ENCODE data around the gene CALCR.

The CALCR gene

GRCh38 chr7:93430917-93431588, 143.5 kb downstream of the CALCR start:
- Histone ChIP-seq H3K27me3 (ENCODE audit: control insufficient read depth, insufficient read depth, low read length) (no peaks in the 10 kb centered on the region), H3K9me3 (ENCODE audit: control insufficient read depth, insufficient read depth, low read length) (no peaks in the 10 kb centered on the region), H3K36me3 (ENCODE audit: control insufficient read depth, insufficient read depth, low read length) (no peaks in the 10 kb centered on the region), H3K4me1 (ENCODE audit: control insufficient read depth, insufficient read depth, low read length) (no peaks in the 10 kb centered on the region), H3K4me3 (ENCODE audit: low read depth, low read length) (no peak overlapping the region), H3K9ac (ENCODE audit: low read depth, low read length) (no peak overlapping the region)

- Histone ChIP-seq H3K9ac (ENCODE audit: low read depth, low read length) (no peak overlapping the region), H3K36me3 (ENCODE audit: control insufficient read depth, insufficient read depth, low read length) (no peaks in the 10 kb centered on the region), H3K9me3 (ENCODE audit: control insufficient read depth, insufficient read depth, low read length) (no peaks in the 10 kb centered on the region), H3K4me3 (ENCODE audit: low read depth, low read length) (no peak overlapping the region), H3K4me1 (ENCODE audit: control insufficient read depth, insufficient read depth, low read length) (no peaks in the 10 kb centered on the region), H3K27me3 (ENCODE audit: control insufficient read depth, insufficient read depth, low read length) (no peaks in the 10 kb centered on the region)
These were observed 145.0 kb downstream of the CALCR start for GRCh38 chr7:93429563-93429962.

GRCh38 chr7:93427107-93427506, 147.4 kb downstream of the CALCR start:
- Histone ChIP-seq H3K4me1 (ENCODE audit: control insufficient read depth, insufficient read depth, low read length) (no peaks in the 10 kb centered on the region), H3K9me3 (ENCODE audit: control insufficient read depth, insufficient read depth, low read length) (no peaks in the 10 kb centered on the region), H3K4me3 (ENCODE audit: low read depth, low read length) (no peak overlapping the region), H3K9ac (ENCODE audit: low read depth, low read length) (no peak overlapping the region), H3K27me3 (ENCODE audit: control insufficient read depth, insufficient read depth, low read length) (no peaks in the 10 kb centered on the region), H3K36me3 (ENCODE audit: control insufficient read depth, insufficient read depth, low read length) (no peaks in the 10 kb centered on the region)

DNA sequence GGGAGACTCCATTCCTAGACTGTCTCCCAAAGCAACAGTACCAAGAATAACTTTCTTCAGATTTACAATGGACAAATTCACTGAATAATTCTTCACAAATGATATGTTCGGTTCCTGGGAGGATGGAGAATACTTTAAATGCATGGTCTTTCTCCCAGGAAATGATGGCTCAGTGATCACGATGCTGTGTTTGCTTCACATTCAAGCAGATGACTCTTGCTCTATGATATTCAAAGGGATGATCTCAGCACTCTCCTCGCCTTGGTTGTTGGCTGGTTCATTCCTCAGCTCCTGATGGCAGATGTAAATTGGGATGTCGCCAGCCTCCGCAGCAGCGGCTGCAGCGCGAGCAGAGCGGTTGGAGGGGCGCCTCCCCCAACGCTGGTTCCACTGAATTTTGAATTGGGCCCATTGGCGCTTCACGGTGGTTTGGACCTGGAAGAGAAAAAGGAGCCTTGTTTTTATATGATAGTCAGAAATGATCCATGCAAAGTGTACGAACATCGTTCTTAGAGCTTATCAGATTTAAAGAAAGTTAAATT, 148.3 kb downstream of the CALCR start:
- Histone ChIP-seq H3K9ac (ENCODE audit: low read depth, low read length) (no peak overlapping the region), H3K9me3 (ENCODE audit: control insufficient read depth, insufficient read depth, low read length) (no peaks in the 10 kb centered on the region), H3K4me3 (ENCODE audit: low read depth, low read length) (no peak overlapping the region), H3K4me1 (ENCODE audit: control insufficient read depth, insufficient read depth, low read length) (no peaks in the 10 kb centered on the region), H3K27me3 (ENCODE audit: control insufficient read depth, insufficient read depth, low read length) (no peaks in the 10 kb centered on the region), H3K36me3 (ENCODE audit: control insufficient read depth, insufficient read depth, low read length) (no peaks in the 10 kb centered on the region)

- Histone ChIP-seq H3K27me3 (ENCODE audit: control insufficient read depth, insufficient read depth, low read length) (no peaks in the 10 kb centered on the region), H3K4me1 (ENCODE audit: control insufficient read depth, insufficient read depth, low read length) (peaks cover 6% of the 10 kb centered on the region), H3K36me3 (ENCODE audit: control insufficient read depth, insufficient read depth, low read length) (no peaks in the 10 kb centered on the region), H3K4me3 (ENCODE audit: low read depth, low read length) (no peak overlapping the region), H3K9ac (ENCODE audit: low read depth, low read length) (no peak overlapping the region), H3K9me3 (ENCODE audit: control insufficient read depth, insufficient read depth, low read length) (no peaks in the 10 kb centered on the region)
These were observed 159.9 kb downstream of the CALCR start for GRCh38 chr7:93414574-93414973.

DNA sequence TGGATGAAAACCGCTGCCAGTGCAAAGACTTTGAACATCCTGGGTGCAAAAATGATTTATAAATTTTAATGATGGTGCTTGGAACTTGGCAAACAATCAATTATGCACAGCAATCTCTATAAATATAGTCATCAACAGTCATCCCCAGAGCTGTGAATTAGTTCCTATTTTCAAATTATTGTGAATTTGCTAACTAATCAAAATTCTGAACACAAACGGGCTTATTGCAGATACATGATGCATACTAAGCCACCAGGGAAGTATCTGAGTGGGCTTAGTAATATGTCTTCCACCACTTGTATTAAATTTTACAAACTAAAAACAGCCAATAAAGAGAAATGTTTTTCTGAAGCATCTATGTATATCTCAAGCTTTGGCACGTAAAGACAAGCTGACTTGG, 165.2 kb downstream of the CALCR start:
- Histone ChIP-seq H3K9me3 (ENCODE audit: control insufficient read depth, insufficient read depth, low read length) (peaks cover 3% of the 10 kb centered on the region), H3K9ac (ENCODE audit: low read depth, low read length) (no peak overlapping the region), H3K4me3 (ENCODE audit: low read depth, low read length) (no peak overlapping the region), H3K27me3 (ENCODE audit: control insufficient read depth, insufficient read depth, low read length) (no peaks in the 10 kb centered on the region), H3K4me1 (ENCODE audit: control insufficient read depth, insufficient read depth, low read length) (no peaks in the 10 kb centered on the region), H3K36me3 (ENCODE audit: control insufficient read depth, insufficient read depth, low read length) (no peaks in the 10 kb centered on the region)

DNA sequence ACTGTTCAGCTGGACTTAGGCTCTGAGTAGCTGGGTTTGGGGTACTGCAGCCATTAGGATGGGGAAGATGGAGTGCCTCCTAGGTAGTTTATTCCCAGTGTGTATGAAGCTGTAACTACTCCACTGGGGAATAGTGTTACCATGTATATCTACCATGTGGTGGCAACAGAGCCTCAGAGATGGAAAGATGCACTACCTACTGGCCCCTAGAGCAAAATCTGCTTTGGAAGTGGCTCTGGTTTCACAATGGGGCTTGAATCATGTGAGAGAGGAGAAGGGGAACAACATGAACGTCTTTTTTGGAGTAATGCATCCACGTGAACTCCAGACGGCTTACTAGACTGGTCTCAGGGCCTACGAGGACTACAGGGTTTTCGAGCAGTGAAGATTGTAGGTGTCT, 167.3 kb downstream of the CALCR start:
- no peaks in the 10 kb centered on the region for H3K27me3 ChIP-seq (ENCODE audit: control insufficient read depth, insufficient read depth, low read length)
- no peaks in the 10 kb centered on the region for H3K4me1 ChIP-seq (ENCODE audit: control insufficient read depth, insufficient read depth, low read length)
- peaks cover 3% of the 10 kb centered on the region for H3K9me3 ChIP-seq (ENCODE audit: control insufficient read depth, insufficient read depth, low read length)

DNA sequence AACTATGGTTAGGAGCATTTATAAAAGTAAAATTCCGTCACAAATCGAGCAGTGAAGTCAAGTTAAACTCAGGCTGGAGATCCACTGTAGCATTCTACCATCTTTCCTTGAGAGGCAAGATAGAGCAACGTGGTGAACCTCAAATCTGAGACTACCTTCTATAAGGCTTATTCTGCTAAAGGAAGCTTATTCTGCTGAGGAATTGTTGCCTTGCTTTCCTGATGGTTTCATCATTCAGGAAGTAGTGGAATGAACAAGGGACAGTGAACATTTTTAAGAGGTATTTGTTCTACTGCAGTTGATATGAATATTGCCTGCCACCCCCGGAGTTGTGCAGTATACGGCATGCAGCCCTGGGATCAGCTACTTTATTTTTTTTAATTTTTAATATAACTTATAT, 171.6 kb downstream of the CALCR start:
- no peaks in the 10 kb centered on the region for H3K4me1 ChIP-seq (ENCODE audit: control insufficient read depth, insufficient read depth, low read length)
- H3K27me3 ChIP-seq (ENCODE audit: control insufficient read depth, insufficient read depth, low read length) = no peaks in the 10 kb centered on the region
- no peak overlapping the region for H3K9ac ChIP-seq (ENCODE audit: low read depth, low read length)
- no peak overlapping the region for H3K4me3 ChIP-seq (ENCODE audit: low read depth, low read length)
- peaks cover 3% of the 10 kb centered on the region for H3K9me3 ChIP-seq (ENCODE audit: control insufficient read depth, insufficient read depth, low read length)
- no peaks in the 10 kb centered on the region for H3K36me3 ChIP-seq (ENCODE audit: control insufficient read depth, insufficient read depth, low read length)

More for the DNA sequence above, 167.3 kb downstream of the CALCR start:
- Histone ChIP-seq H3K36me3 (ENCODE audit: control insufficient read depth, insufficient read depth, low read length) (no peaks in the 10 kb centered on the region), H3K4me3 (ENCODE audit: low read depth, low read length) (no peak overlapping the region), H3K9ac (ENCODE audit: low read depth, low read length) (no peak overlapping the region)

DNA sequence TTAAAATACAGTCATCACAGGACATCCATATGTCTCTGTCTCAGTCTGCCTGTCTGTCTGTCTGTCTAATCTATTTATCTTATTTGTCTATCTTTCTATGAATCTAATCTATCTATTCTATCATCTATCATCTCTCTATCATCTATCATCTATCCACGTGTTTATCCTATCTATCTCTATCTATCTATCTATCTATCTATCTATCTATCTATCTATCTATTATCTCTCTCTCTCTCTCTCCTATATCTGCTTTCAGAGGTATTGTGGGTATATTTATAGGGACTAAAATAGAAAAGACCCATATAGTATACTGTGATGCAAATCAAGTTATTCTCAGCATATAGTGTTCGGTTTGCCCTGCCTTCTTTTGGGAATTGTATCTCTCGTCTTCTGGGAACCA, 174.9 kb downstream of the CALCR start:
- Histone ChIP-seq H3K9me3 (ENCODE audit: control insufficient read depth, insufficient read depth, low read length) (no peaks in the 10 kb centered on the region), H3K36me3 (ENCODE audit: control insufficient read depth, insufficient read depth, low read length) (no peaks in the 10 kb centered on the region), H3K4me1 (ENCODE audit: control insufficient read depth, insufficient read depth, low read length) (no peaks in the 10 kb centered on the region)

DNA sequence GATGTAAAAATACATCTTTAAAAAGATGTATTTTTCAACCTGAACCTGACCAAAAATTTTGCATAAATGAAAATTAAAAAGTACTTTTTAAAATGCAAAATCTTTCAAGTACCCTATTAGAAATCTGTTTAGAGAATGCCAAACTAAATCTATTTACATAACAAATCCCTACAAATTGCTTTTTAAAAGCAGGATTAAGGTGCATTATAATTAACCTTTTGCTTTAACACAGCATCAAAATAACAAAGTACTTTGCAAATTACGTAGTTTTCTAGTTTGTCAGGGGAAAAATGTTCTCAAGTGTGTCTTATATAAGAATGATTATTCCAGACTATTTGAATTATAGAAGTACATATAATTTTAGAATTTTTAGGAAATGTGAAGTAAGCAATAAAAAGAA, 181.5 kb downstream of the CALCR start:
- Histone ChIP-seq H3K9ac (ENCODE audit: low read depth, low read length) (no peak overlapping the region), H3K27me3 (ENCODE audit: control insufficient read depth, insufficient read depth, low read length) (no peaks in the 10 kb centered on the region), H3K4me1 (ENCODE audit: control insufficient read depth, insufficient read depth, low read length) (peaks cover 6% of the 10 kb centered on the region), H3K9me3 (ENCODE audit: control insufficient read depth, insufficient read depth, low read length) (no peaks in the 10 kb centered on the region), H3K36me3 (ENCODE audit: control insufficient read depth, insufficient read depth, low read length) (no peaks in the 10 kb centered on the region), H3K4me3 (ENCODE audit: low read depth, low read length) (no peak overlapping the region)

More for the DNA sequence above, 174.9 kb downstream of the CALCR start:
- no peak overlapping the region for H3K9ac ChIP-seq (ENCODE audit: low read depth, low read length)
- H3K4me3 ChIP-seq (ENCODE audit: low read depth, low read length) = no peak overlapping the region
- no peaks in the 10 kb centered on the region for H3K27me3 ChIP-seq (ENCODE audit: control insufficient read depth, insufficient read depth, low read length)

- H3K4me3 ChIP-seq (ENCODE audit: low read depth, low read length) = no peak overlapping the region
- H3K4me1 ChIP-seq (ENCODE audit: control insufficient read depth, insufficient read depth, low read length) = peaks cover 6% of the 10 kb centered on the region
- H3K27me3 ChIP-seq (ENCODE audit: control insufficient read depth, insufficient read depth, low read length) = no peaks in the 10 kb centered on the region
- no peak overlapping the region for H3K9ac ChIP-seq (ENCODE audit: low read depth, low read length)
- H3K9me3 ChIP-seq (ENCODE audit: control insufficient read depth, insufficient read depth, low read length) = no peaks in the 10 kb centered on the region
- H3K36me3 ChIP-seq (ENCODE audit: control insufficient read depth, insufficient read depth, low read length) = no peaks in the 10 kb centered on the region
These were observed 183.9 kb downstream of the CALCR start for GRCh38 chr7:93390660-93391059.

- H3K27me3 ChIP-seq (ENCODE audit: control insufficient read depth, insufficient read depth, low read length) = no peaks in the 10 kb centered on the region
- no peaks in the 10 kb centered on the region for H3K36me3 ChIP-seq (ENCODE audit: control insufficient read depth, insufficient read depth, low read length)
- H3K4me3 ChIP-seq (ENCODE audit: low read depth, low read length) = no peak overlapping the region
- no peaks in the 10 kb centered on the region for H3K9me3 ChIP-seq (ENCODE audit: control insufficient read depth, insufficient read depth, low read length)
- no peaks in the 10 kb centered on the region for H3K4me1 ChIP-seq (ENCODE audit: control insufficient read depth, insufficient read depth, low read length)
- H3K9ac ChIP-seq (ENCODE audit: low read depth, low read length) = no peak overlapping the region
These were observed 192.2 kb downstream of the CALCR start for GRCh38 chr7:93382362-93382761.

Measured in iPS-15b (cell line).